Measurements from ENCODE around the gene TIRAP.

TIRAP gene

GRCh38 chr11:126327281-126328000 is 44.5 kb downstream of the TIRAP start:
- DNase-seq (ENCODE audit: low read depth in 2 of 2), result no peak

DNA sequence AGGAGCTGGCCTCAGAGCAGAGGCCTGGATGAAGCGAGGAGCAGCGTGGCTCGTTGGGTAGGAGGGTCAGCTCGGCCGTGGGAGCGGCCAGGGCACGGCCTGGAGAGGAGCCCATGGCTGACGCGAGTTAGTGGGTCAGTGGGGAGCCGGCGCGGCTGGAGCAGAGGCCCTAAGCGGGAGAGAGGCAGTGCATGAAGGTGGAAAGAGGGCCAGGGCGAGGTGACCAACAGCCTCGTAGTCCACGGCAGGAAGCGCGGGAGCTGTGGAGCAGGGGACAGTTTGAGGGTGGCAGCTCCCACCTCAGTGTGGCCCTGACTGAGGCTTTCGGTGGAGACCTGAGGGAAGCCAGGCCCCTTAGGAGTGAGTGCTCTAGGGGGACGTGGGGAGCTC is 45.1 kb downstream of the TIRAP start:
- no peak for DNase-seq (ENCODE audit: low read depth in 2 of 2)

DNA sequence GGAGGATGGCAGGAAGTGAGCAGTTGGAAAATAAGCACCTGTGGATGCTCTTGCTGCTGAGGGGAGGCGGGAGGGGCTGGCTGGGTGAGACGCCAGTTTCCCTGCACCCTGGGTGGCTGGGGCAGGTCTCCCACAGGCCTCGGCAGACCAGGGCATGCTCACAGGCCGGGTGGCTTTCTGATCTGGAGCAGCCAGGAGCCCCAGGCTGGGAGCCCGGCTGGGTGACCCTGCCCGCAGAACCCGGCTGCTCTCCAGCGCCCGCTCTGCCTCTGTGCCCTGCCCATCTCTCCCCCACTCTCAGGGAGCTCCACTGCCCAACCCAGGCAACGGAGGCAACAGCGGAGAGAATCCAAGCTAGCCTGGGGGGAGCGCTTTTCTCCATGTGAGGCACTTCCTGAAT is 45.6 kb downstream of the TIRAP start:
- DNase-seq (ENCODE audit: low read depth in 2 of 2), result no peak

DNA sequence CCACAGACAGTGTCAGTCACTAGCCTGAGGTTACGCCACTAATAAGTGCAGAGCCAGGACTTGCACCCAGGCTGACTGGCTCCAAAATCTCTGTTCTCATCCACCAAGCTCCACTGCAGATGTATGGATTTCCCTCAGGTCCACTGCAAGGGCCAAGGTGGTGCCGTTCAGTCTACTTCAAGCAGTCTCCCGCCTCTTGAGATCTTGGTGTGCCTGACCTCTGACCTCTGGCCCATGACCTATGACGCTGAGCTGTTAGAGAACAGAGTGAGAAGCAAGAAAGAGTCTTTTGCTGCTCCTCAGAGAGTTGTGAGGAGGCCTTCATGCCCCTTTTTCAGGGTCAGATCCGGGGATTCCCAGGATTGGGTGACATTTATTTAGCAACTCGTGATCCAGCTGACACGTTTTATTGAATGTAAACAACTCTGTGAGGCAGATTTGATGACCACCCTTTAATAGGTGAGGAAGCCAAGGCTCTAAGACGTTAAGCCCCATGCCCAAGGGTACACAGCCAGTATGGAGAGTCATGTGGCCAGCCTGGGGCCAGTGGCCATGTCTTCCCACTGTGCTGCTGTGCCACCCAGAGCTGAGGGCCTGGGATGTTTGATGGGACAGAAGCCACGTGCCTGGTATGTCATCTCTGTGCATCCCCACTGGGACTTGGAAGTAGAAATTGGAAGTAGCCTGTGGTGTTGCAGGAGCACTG is 46.2 kb downstream of the TIRAP start:
- DNase-seq (ENCODE audit: low read depth in 2 of 2), result no peak

GRCh38 chr11:126329644-126330211 is 46.8 kb downstream of the TIRAP start:
- no peak for DNase-seq (ENCODE audit: low read depth in 2 of 2)

DNA sequence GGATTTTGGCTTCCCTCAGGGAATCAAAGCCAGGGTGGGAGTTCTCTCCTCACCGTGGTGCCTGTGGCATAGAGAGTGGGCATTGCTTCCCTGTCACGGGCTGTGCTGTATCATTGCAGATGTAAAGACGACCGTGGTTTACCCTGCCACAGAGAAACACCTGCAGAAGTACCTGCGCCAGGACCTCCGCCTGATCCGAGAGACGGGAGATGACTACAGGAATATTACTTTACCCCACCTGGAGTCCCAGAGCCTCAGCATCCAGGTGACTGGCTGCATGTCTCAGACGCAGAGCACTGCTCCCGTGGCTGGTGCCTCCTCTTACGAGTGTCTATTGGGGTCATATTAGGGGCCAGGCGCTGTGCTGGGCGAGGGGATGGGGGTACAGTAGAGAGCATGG is 48.4 kb downstream of the TIRAP start:
- DNase-seq (ENCODE audit: low read depth in 2 of 2), result no peak

DNA sequence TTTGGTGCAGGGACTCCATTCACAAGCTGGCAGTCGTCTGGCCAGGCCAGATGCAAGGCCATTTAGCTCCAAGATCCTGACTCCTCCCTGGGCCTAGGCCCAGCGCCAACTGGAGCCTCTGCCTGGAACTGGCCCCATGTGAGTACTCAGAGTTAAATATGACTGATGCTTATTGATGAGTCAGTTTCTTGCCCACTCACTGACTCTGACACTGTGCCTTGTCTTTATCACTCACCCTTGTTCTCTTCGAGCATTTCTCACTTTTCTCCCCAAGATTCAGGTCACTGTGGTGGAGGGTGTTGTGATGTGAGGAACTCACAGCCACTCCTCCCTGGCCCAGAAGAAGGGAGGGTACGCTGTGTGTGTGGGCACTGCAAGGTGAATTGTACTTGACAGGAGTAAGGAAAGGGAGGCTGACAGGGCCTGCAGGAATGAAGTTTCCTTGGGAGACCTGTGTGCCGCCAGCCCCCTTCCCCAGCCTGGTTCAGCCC is 49.4 kb downstream of the TIRAP start:
- DNase-seq (ENCODE audit: low read depth in 2 of 2), result no peak

GRCh38 chr11:126333142-126333541 is 50.2 kb downstream of the TIRAP start:
- no peak for DNase-seq (ENCODE audit: low read depth in 2 of 2)

DNA sequence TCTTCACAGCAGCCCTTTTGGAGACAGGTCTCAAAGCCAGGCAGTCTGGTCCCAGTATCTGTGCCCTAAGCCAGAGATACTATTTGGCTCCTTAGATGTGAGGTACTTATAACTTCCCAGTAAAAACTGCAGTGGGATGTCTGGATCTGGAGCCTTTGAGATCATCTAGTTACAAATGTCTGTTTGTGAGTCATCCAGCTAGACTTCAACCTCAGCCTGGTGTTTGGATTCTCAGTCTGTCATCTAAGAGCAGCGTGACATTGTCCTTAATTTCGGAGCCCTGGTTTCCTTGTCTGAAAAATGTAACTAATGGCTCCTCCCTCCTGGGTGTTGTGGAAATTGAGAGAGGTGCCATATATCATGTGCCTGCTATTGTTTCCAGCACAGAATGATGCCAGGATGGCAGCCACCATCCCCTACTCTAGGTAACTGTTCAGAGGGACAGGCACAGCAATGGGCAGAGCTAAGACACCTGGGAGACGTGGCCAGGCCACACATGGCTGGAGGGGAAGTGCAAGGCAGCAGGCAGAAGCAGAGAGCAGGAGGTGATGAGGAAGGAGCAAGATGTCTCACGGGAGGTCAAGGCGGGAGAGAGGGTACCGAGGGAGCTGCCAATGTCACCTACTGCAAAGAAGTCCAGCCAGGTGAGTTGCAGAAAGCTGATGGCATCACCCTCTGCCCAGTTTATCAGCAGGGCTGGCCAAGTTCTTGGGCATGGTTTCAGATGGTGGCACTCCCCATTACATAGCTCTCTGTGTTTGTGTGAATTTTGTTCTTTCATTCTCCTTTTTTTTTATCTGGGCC is 52.0 kb downstream of the TIRAP start:
- DNase-seq (ENCODE audit: low read depth in 2 of 2), result no peak

DNA sequence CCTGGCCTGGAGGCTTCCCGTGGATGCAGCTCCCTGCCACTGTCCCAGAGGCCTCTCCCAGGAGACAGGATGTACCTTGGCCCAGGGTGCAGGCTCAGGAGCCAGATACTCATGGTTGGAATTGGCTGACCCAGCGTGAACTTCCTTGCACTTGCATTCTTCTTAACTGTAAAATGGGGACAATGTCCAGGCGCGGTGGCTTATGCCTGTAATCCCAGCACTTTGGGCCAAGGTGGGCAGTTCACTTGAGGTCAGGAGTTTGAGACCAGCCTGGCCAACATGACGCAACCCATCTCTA is 52.5 kb downstream of the TIRAP start:
- no peak for DNase-seq (ENCODE audit: low read depth in 2 of 2)

DNA sequence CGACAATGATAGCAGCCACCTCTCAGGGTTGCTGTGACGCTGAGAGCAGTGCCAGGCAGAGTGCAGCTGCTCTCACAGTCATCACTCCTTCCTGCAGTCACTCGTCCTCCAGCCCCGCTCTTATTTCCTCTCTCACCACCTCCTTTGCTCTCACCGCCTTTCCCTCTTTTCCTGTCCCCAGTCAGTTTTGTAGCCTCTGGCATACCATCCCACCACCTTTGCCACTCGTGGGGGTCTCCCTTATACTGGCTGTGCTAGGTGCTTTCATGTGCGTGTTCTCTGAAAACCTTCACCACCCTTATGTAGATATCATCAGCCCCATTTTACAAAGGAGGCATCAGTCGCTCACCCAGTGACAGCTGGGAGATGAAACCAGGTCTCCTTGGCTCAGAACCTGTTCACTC is 53.2 kb downstream of the TIRAP start:
- DNase-seq (ENCODE audit: low read depth in 2 of 2), result no peak

DNA sequence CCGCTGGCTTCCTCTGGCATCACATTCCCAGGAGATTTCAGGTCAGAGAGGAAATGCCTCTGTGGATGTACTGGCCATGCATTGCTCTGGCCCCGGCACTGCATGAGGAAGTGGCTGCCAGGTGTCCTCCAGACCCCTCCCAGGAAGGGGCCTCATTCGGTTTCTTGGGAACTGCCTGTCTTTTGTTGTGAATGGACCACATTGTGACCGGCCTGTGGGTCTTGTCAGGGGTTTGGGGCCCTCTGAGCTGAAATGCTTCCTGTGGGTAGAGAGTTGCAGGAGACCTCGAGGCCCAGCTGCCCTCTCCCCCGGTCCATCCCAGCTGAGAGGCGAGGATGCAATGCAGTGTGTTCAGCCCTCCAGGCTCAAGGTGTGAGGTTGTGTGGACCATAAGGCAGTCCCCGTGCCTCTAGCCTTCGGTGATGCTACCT is 53.8 kb downstream of the TIRAP start:
- DNase-seq (ENCODE audit: low read depth in 2 of 2), result no peak

- DNase-seq (ENCODE audit: low read depth in 2 of 2), result no peak
These were observed 54.2 kb downstream of the TIRAP start for GRCh38 chr11:126337126-126337473.

DNA sequence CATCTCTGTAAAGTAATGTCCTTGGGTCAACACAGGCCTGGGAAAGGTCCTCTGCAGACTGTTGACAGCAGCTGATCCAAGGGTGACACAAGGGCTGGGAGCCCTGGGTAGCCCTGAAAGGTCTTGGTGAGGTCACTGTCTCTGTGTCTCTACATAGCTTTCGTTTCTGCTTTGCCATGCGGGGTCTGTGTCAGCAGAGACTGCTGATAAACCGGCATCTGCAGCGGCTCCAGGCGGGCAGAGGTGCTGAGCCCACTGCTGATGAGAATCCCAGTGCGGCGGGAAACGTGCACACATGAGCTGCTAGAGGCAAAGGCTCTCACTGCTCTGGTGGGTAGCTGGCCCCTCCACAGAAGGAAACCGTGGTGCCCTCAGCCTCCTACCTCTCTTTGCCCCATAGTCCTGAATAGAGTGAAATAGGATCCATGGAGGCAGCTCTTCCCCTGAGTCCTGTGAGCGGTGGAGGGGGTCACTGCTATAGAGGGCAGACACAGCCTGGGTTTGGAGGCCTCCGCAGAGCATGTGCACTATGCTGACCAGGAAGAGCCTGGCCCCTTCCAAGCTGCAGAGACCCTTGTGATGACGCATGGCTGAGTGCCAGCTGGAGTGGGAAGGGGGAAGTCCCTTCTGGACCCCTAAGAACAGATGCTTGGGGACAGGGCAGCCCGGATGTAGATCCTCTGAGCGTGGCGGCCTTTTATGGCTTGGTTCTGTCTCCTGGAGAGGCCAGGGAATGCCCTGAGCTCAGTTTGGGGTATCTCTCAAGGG is 54.8 kb downstream of the TIRAP start:
- no peak for DNase-seq (ENCODE audit: low read depth in 2 of 2)

DNA sequence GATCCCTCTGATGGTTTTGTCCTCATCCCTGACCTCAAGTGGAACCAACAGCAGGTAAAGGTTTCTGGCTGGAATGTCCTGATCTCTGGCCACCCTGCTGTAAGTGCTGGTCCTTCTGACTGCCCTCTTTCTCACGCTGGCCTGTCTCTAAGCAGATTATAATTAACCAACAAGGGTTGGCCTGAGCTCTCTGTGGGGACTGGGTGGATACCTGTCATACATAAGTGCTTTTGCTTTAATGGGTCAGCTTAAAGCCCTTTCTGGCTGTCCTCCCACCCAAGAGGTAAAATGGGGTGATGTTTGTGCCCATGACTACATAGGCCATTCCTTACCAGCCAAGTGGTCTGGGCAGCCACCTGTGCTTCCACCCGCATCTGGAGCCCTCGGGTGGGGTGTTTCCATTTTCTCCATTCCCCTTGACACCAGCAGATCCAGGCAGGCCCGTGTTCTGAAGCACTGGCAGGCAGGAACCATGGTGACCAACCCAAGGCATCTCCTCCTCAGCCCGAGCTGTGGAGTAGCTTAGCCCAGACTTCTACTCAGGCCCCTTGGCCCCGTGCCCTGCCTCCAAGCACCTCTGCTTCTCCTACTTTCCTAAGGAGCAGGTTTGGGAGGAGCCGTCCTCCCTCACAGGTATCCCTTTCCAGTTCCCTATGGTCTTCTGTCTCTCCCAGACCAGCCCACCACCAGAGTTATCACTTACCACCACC is 55.6 kb downstream of the TIRAP start:
- DNase-seq (ENCODE audit: low read depth in 2 of 2), result no peak

GRCh38 chr11:126339073-126339862 is 56.4 kb downstream of the TIRAP start:
- no peak for DNase-seq (ENCODE audit: low read depth in 2 of 2)

- DNase-seq (ENCODE audit: low read depth in 2 of 2), result no peak
These were observed 57.1 kb downstream of the TIRAP start for GRCh38 chr11:126339863-126340434.

GRCh38 chr11:126340960-126341606 is 58.2 kb downstream of the TIRAP start:
- DNase-seq (ENCODE audit: low read depth in 2 of 2), result no peak

DNA sequence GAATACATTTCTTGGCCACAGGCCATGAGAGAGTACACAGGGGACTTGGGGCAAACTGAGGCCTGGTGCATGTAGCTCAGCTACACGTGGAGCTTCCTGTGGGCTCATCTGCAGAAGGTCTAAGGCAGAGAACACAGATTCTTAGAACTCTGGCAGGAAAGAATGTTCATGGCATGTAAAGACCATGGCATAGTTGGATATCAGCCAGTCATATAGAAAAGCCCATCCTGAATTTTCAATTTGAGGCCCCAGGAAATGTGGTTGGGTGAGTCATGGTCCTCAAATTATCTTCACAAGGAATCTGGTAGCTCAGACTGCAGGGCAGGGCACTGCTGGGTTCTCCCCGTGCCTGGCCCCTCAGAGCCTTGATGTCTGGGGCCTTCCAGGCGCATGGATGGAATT is 58.9 kb downstream of the TIRAP start:
- DNase-seq (ENCODE audit: low read depth in 2 of 2), result no peak
